HG02642 (cell line): ENCODE results near the gene GREB1.
"Not testable (repeated sequence)": the region's sequence is repeated elsewhere in the genome, so short reads cannot be mapped to it uniquely, and the experiment has no call there.

Source experiments
- ATAC-seq: cut with Tn5 transposase; IDR thresholded peaks from one replicate; pipeline ENCODE4 v1.9.1; 2021; ENCODE audit warnings: mild to moderate bottlenecking; ENCODE audit not compliant: unreplicated experiment, poor library complexity

Gene GREB1

GRCh38 chr2:11656671-11657101 lies 122.8 kb downstream of the GREB1 start:
- no peak for ATAC-seq

- no peak for ATAC-seq
Observed at GRCh38 chr2:11657195-11657594, 123.3 kb downstream of the GREB1 start.

- no peak for ATAC-seq
Observed at GRCh38 chr2:11657646-11658045, 123.8 kb downstream of the GREB1 start.

GRCh38 chr2:11658208-11659114 lies 124.6 kb downstream of the GREB1 start:
- no peak for ATAC-seq

- no peak for ATAC-seq
Observed at GRCh38 chr2:11659115-11659475, 125.2 kb downstream of the GREB1 start.

- ATAC-seq, result no peak
Observed at GRCh38 chr2:11659851-11660250, 126.0 kb downstream of the GREB1 start.

GRCh38 chr2:11660396-11660795 lies 126.6 kb downstream of the GREB1 start:
- not testable (repeated sequence) for ATAC-seq

GRCh38 chr2:11661891-11662435 lies 128.1 kb downstream of the GREB1 start:
- no peak for ATAC-seq

- no peak for ATAC-seq
Observed at GRCh38 chr2:11662882-11663281, 129.0 kb downstream of the GREB1 start.

GRCh38 chr2:11663427-11663826 lies 129.6 kb downstream of the GREB1 start:
- ATAC-seq, result no peak

- ATAC-seq, result no peak
Observed at GRCh38 chr2:11665028-11665427, 131.2 kb downstream of the GREB1 start.

GRCh38 chr2:11665510-11666362 lies 131.9 kb downstream of the GREB1 start:
- ATAC-seq, result no peak

- no peak for ATAC-seq
Observed at GRCh38 chr2:11667194-11667593, 133.3 kb downstream of the GREB1 start.

GRCh38 chr2:11667866-11668637 lies 134.2 kb downstream of the GREB1 start:
- no peak for ATAC-seq

GRCh38 chr2:11669454-11670291 lies 135.8 kb downstream of the GREB1 start, which contains the start of gene NTSR2:
Gene NTSR2, minus strand, starts transcription at chr2:11670195. Its CDS starts 66 bp downstream, at chr2:11670129.
- ATAC-seq, result no peak

GRCh38 chr2:11672407-11672806 lies 138.6 kb downstream of the GREB1 start:
- no peak for ATAC-seq

- no peak for ATAC-seq
Observed at GRCh38 chr2:11674983-11675382, 141.1 kb downstream of the GREB1 start.

- ATAC-seq, result no peak
Observed at GRCh38 chr2:11675423-11676112, 141.7 kb downstream of the GREB1 start.

GRCh38 chr2:11676640-11677039 lies 142.8 kb downstream of the GREB1 start:
- no peak for ATAC-seq
